ENCODE measurements around the gene TWIST1. TPM values are rescaled to one million over a fixed set of nuclear protein-coding genes. Genes with fewer than 3 reads are reported as not detected.

The TWIST1 gene
- total RNA-seq, 1 experiment from 2014 or later = 1.0 TPM

DNA sequence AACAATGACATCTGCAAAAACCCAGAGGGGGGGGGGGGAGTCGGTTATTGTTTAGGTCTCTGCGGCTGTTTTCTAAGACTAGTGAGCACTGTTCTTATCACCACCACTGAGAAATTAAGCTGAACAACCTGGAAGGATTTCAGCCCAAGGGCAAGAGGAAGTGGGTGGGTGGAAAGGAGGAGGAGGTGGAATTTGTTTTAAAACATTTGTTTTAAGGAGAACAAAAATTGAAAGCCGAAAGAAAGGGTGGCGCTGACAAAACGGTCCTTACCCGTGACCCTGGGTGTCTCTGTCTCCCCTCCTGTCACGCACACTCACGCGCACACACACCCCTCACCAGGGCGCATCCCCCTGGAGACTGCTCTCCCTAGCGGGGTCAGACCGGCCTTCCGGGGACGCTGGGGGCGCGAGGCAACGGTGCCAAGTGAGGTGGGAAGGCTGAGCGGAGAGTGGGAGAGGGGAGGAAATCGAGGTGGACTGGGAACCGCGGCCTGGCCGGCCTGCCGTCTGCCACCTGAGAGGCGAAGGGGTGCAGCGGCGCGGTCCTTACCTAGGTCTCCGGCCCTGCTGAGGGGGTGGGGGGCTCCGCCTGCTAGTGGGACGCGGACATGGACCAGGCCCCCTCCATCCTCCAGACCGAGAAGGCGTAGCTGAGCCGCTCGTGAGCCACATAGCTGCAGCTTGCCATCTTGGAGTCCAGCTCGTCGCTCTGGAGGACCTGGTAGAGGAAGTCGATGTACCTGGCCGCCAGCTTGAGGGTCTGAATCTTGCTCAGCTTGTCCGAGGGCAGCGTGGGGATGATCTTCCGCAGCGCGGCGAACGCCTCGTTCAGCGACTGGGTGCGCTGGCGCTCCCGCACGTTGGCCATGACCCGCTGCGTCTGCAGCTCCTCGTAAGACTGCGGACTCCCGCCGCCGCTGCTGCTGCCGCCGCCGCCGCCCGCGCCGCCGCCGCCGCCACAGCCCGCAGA is 1.0 kb downstream of the TWIST1 start:
- Histone ChIP-seq H2AFZ (peak overlapping the region; percentile 70), H3K4me3 (peak overlapping the region; percentile 51), H3K4me1 (replicated peaks; ENCODE audit: insufficient read depth) (no peaks in the 10 kb centered on the region), H4K20me1 (ENCODE audit: insufficient read depth) (no peaks in the 10 kb centered on the region), H3K4me2 (peak overlapping the region; percentile 56), H3K36me3 (ENCODE audit: low read depth) (no peaks in the 10 kb centered on the region), H3K79me2 (ENCODE audit: low read depth) (no peaks in the 10 kb centered on the region), H3K27me3 (ENCODE audit: insufficient read depth, low read depth) (no peaks in the 10 kb centered on the region), H3K9me2 (ENCODE audit: insufficient read depth) (no peaks in the 10 kb centered on the region), H3F3A (ENCODE audit: insufficient read depth, low read depth) (no peaks in the 10 kb centered on the region), H3K27ac (no peak overlapping the region), H3K9me3 (ENCODE audit: insufficient read depth, low read depth) (no peaks in the 10 kb centered on the region)
- POLR2A ChIA-PET (ENCODE audit: unreplicated experiment) = interaction anchor here (0.7 kb wide), 1 partner anchor 38 kb away, joined by 17 read pairs; no protein-coding TSS in a partner anchor
- CTCF ChIA-PET = interaction anchor here (0.6 to 0.7 kb wide), 3 partner anchors 33 to 916 kb away, joined by 7 to 13 read pairs (median 10); no protein-coding TSS in a partner anchor
- intact Hi-C loops (cut with micrococcal nuclease; ENCODE audit: unreplicated experiment) = no loop called here
- TF ChIP-seq, protein P1, sequence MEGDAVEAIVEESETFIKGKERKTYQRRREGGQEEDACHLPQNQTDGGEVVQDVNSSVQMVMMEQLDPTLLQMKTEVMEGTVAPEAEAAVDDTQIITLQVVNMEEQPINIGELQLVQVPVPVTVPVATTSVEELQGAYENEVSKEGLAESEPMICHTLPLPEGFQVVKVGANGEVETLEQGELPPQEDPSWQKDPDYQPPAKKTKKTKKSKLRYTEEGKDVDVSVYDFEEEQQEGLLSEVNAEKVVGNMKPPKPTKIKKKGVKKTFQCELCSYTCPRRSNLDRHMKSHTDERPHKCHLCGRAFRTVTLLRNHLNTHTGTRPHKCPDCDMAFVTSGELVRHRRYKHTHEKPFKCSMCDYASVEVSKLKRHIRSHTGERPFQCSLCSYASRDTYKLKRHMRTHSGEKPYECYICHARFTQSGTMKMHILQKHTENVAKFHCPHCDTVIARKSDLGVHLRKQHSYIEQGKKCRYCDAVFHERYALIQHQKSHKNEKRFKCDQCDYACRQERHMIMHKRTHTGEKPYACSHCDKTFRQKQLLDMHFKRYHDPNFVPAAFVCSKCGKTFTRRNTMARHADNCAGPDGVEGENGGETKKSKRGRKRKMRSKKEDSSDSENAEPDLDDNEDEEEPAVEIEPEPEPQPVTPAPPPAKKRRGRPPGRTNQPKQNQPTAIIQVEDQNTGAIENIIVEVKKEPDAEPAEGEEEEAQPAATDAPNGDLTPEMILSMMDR (conservative IDR thresholded peaks at IDR 0.05) = no peak
- TF ChIP-seq EZH2 (IDR thresholded peaks at IDR 0.05; ENCODE audit: low read depth) = no peak
- DNase-seq = peak; percentile 17 to 24
- no TSS peak for BruUV-seq (replicated peaks)

DNA sequence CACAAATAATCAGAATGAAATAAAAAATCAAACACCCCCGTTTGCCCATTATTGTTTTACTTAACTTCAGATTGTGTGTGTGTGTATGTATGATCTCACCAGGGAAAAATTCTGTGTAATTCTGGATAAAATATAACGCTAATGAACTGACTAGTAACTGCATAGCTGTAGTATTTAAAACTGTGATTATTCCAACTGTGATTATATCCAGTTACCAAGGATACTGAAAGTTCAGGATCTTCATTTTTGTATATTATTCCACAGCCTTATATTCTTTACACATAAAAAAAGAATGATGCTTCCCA is 2.9 kb downstream of the TWIST1 start:
- H3K4me2 ChIP-seq = no peak overlapping the region; the same call in 1 of the 2 replicates
- no peaks in the 10 kb centered on the region for H3F3A ChIP-seq (ENCODE audit: insufficient read depth, low read depth)
- H3K4me1 ChIP-seq (replicated peaks; ENCODE audit: insufficient read depth) = no peaks in the 10 kb centered on the region
- TF ChIP-seq EZH2 (IDR thresholded peaks at IDR 0.05; ENCODE audit: low read depth) = no peak
- TF ChIP-seq, protein P1 (conservative IDR thresholded peaks at IDR 0.05) = no peak
- BruUV-seq (replicated peaks) = no TSS peak
- no peaks in the 10 kb centered on the region for H3K36me3 ChIP-seq (ENCODE audit: low read depth)
- no peak overlapping the region for H2AFZ ChIP-seq
- ChIA-PET CTCF (no interaction called here), POLR2A (ENCODE audit: unreplicated experiment) (interaction anchor here (0.7 kb wide), 1 partner anchor 127 kb away, joined by 3 read pairs; no protein-coding TSS in a partner anchor)
- no peak overlapping the region for H3K27ac ChIP-seq
- H3K79me2 ChIP-seq (ENCODE audit: low read depth) = no peaks in the 10 kb centered on the region
- no peaks in the 10 kb centered on the region for H3K27me3 ChIP-seq (ENCODE audit: insufficient read depth, low read depth)
- no peak overlapping the region for H3K4me3 ChIP-seq
- H3K9me2 ChIP-seq (ENCODE audit: insufficient read depth) = no peaks in the 10 kb centered on the region
- DNase-seq = no peak
- H3K9me3 ChIP-seq (ENCODE audit: insufficient read depth, low read depth) = no peaks in the 10 kb centered on the region
- no peaks in the 10 kb centered on the region for H4K20me1 ChIP-seq (ENCODE audit: insufficient read depth)
- intact Hi-C loops (cut with micrococcal nuclease; ENCODE audit: unreplicated experiment) = no loop called here

DNA sequence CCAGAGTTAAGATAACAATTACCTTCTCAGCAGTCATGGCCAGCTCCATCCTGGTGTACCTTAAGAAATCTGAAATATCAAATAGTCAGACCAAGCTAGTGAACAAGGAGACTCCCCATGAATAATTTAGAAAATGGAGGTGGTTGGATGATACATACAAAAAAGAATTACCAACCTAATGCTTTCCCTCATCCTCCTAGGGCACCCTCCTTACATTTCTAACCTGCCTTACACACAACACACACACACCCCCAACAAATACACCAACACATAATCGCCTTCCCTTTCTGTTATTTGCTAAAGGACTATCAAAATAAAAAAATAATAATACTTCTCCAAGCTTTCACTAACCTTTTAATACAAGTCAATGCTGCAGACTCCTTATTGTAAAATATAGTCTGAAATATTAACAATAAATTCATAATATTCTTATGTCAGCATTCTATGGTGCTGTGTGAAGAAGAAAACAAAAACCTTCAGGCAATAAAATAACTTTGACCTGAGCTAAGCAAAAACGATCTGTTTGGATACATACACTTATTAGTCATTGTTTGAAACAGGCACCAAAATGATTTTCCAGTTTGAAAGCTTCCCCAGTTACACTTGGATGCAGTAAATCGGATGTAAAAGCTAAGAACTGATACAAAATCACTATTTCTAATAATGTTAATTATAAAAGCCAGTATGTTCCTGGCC is 3.4 kb downstream of the TWIST1 start:
- Histone ChIP-seq H3K4me2 (no peak overlapping the region; the same call in 1 of the 2 replicates), H3K9me3 (ENCODE audit: insufficient read depth, low read depth) (no peaks in the 10 kb centered on the region), H4K20me1 (ENCODE audit: insufficient read depth) (no peaks in the 10 kb centered on the region), H3K36me3 (ENCODE audit: low read depth) (no peaks in the 10 kb centered on the region), H3F3A (ENCODE audit: insufficient read depth, low read depth) (no peaks in the 10 kb centered on the region), H3K79me2 (ENCODE audit: low read depth) (no peaks in the 10 kb centered on the region), H3K4me1 (replicated peaks; ENCODE audit: insufficient read depth) (no peaks in the 10 kb centered on the region), H3K9me2 (ENCODE audit: insufficient read depth) (no peaks in the 10 kb centered on the region), H3K27me3 (ENCODE audit: insufficient read depth, low read depth) (no peaks in the 10 kb centered on the region), H3K4me3 (no peak overlapping the region), H3K27ac (no peak overlapping the region), H2AFZ (peak overlapping the region; percentile 6; the same call in 1 of the 2 replicates)
- TF ChIP-seq, protein P1 (conservative IDR thresholded peaks at IDR 0.05) = no peak
- TF ChIP-seq EZH2 (IDR thresholded peaks at IDR 0.05; ENCODE audit: low read depth) = no peak
- ChIA-PET POLR2A (ENCODE audit: unreplicated experiment) (interaction anchor here (0.6 to 0.7 kb wide), 2 partner anchors 55 to 128 kb away, joined by 3 read pairs; no protein-coding TSS in a partner anchor), CTCF (no interaction called here)
- intact Hi-C loops (cut with micrococcal nuclease; ENCODE audit: unreplicated experiment) = no loop called here
- no peak for DNase-seq
- BruUV-seq (replicated peaks) = no TSS peak
